Erythroblast (primary cell): ENCODE measurements around the gene CCR6.

ENCODE experiments used
- GATA1 ChIP-seq: IDR thresholded peaks from 2 replicates; pipeline ENCODE4 v1.6.1; 2011; ENCODE audit warnings: low read depth, mild to moderate bottlenecking, control low read depth, low read length, moderate library complexity
- POLR2A ChIP-seq: IDR thresholded peaks from 2 replicates; pipeline ENCODE4 v1.6.1; 2011; ENCODE audit warnings: mild to moderate bottlenecking, low read length

GRCh38 chr6:167099707-167100106 lies 23.2 kb upstream of the CCR6 start:
- TF ChIP-seq POLR2A = no peak
- TF ChIP-seq GATA1 = no peak
